GM18519 (cell line): ENCODE measurements around the gene TEAD1.

Source experiments
- ATAC-seq: cut with Tn5 transposase; IDR thresholded peaks from one replicate; pipeline ENCODE4 v1.9.1; 2021; ENCODE audit warnings: mild to moderate bottlenecking, moderate library complexity; ENCODE audit not compliant: unreplicated experiment, low FRiP score

Gene TEAD1

DNA sequence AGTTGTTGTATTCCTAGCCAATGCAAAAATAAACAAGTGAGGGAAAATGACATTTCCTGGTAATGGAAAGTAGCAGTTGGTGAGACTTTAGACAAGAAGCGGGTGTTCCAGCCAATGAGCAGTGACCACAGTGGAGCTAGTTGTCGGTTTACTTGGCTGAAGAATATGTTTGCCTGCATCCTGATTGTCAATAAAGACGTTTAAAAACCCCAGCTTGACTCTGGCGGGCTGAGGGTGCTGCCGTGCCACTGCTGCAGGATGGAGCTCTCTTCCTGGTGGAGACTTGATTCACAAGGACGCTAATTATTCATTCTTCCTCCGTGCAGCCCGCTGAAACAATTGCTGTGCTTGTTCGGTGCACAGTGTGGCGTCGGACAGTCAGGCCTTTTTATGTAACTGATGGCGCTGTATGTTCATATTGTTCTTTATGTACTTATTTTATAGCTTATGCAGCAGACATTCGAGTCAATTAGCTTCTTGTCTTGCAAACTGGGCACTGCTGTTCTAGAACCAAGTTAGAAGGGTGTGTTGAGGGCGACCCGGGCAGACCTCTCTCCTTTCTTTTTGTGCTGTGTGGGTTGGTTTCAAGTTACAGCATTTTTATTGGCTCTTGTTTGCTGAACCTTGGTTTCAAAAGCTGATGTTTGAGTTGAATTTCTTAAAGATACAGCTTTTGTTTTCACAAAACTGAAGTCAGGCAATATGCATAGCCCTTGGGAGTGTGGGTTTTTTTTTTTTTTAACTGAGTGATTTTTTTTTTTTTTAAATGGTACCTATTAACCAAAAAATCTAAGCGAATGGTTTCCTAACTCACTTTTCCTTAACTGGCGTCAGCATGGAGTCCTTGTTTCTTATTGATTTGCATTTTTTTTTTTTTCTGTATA, 153.9 kb downstream of the TEAD1 start:
- peak; percentile 58 for ATAC-seq

GRCh38 chr11:12829131-12829530, 154.9 kb downstream of the TEAD1 start:
- ATAC-seq: no peak

DNA sequence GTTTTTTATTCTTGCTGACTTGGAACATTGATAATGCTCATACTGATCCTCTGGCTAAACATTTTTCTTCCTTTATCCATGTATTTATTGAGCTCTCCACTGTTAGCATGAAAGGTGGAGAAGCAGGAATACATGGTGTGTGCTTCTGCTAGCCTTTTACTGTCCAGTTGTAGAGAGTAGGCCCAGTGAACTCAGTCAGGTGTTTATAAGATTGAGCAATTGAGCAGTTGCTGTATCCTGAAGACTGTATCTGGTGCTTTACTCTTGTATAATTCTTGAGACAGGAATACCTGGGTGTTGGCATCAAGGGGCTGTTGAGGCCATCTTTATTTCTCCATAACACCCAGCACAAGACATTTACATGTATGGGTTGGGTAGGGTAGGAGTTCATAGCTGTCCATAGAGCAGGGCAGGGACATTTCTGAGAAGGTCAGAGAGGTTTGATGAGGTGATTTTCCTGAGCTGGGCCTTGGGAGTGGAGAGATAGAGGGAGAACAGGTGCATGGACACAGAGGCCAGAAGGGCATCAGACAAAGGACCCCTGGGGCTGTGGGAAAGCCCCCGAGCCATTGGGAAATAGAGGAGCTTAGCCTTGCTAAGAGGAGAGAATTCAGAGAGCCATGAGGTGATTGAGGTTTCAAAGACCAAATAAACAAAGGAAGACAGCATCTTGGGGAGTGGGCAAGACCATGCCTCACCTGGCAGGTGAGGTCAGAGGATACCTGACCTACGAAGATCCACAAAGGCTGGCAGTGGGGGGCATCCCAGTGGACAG, 155.5 kb downstream of the TEAD1 start:
- ATAC-seq: no peak

GRCh38 chr11:12831471-12832202, 157.4 kb downstream of the TEAD1 start:
- no peak for ATAC-seq

GRCh38 chr11:12832480-12833224, 158.4 kb downstream of the TEAD1 start:
- ATAC-seq: no peak

- no peak for ATAC-seq
Observed at GRCh38 chr11:12834166-12834565, 159.9 kb downstream of the TEAD1 start.

DNA sequence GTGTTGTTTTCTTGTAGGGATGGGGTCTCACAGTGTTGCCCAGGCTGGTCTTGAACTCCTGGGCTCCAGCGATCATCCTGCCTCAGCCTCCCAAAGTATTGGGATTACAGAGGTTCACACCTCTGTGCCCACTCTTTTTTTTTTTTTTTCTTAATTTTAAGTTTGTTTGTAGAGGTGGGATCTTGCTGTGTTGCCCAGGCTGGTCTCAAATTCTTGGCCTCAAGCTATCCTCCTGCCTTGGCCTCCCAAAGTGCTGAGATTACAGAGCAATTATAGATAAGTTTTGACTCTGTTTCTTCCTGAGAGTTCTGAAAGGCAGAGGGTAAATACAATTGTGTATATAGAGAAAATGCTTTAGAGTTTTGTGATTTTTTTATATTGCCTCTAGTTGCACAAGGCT, 160.4 kb downstream of the TEAD1 start:
- ATAC-seq: no peak

DNA sequence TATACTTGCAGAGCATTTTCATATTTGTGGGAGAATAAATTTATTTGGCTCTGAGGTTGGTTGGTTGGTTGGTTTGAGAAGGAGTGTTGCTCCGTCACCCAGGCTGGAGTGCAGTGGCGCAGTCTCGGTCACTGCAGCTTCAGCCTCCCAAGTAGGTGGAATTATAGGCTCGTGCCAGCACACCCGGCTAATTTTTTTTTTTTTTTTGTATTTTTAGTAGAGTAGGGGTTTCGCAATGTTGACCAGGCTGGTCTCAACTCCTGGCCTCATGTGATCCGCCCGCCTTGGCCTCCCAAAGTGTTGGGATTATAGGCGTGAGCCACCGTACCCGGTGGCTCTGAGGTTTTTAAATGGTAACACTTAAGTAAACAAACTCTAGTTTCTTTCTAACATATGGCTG, 161.1 kb downstream of the TEAD1 start:
- no peak for ATAC-seq

GRCh38 chr11:12838463-12839123, 164.4 kb downstream of the TEAD1 start:
- ATAC-seq: no peak

GRCh38 chr11:12840871-12841660, 166.8 kb downstream of the TEAD1 start:
- ATAC-seq: no peak

GRCh38 chr11:12841946-12842630, 167.9 kb downstream of the TEAD1 start:
- peak; percentile 51 for ATAC-seq

DNA sequence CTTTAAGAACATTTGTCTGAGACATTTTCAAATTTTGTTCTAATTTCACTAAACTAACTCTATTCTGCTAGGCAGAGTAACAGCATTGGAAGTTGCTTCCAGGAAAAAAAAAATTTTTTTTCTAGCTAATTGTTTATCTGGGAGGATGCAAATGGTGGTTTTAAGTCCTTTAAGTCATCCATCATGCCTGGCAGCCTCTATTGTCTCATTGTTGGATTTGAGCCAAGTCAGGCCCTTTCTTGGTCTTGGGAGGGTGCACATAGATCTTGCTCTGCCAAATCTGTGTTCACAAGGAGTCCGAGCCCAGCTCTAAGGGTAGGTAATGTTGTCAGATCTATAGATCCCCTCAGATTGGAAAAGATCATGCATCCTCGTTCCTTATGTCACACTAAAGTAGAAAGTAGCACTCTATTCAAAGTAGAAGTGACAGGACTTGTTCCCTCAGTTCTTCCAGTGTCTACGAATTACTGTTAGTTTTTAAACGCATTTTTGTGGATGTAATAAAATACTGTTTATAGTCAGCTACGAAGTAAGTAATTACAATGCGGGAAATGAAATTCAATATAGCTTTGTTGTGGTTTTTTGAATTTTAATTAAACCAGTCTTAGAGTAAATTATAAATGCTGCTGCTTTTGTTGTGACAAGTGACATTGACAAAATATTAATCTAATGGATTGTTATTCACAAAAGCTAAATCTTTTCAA, 168.9 kb downstream of the TEAD1 start:
- no peak for ATAC-seq

- no peak for ATAC-seq
Observed at GRCh38 chr11:12845163-12845562, 170.9 kb downstream of the TEAD1 start.

DNA sequence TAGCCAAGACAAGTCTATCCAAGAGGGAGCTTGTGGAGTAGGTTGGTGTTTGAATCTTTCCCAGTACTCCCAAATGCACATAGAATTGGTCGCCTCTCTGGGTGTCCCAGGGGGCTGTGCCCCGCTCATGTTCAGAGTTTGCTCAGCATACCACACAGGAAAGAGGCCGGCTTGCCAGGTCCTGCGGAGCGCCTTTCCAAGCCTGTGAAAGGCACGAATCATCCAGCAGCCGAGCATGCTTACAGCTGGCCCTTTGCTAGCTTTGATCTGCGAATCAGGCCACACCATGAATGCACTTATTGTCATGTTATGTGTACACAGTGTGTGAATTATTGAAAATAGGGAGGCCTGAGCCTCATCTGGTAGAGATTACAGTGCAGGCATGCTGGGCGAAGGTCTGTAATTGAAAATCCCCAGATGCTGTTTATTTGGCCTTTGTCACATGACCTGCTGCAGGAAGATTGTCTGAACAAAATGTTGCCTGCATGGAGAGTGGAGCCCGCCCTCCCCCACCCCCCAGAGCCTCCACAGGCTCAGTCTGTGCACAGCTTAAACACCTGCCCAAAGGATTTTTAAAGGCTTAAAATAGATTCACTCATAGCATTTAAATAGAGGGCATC, 171.6 kb downstream of the TEAD1 start:
- no peak for ATAC-seq

DNA sequence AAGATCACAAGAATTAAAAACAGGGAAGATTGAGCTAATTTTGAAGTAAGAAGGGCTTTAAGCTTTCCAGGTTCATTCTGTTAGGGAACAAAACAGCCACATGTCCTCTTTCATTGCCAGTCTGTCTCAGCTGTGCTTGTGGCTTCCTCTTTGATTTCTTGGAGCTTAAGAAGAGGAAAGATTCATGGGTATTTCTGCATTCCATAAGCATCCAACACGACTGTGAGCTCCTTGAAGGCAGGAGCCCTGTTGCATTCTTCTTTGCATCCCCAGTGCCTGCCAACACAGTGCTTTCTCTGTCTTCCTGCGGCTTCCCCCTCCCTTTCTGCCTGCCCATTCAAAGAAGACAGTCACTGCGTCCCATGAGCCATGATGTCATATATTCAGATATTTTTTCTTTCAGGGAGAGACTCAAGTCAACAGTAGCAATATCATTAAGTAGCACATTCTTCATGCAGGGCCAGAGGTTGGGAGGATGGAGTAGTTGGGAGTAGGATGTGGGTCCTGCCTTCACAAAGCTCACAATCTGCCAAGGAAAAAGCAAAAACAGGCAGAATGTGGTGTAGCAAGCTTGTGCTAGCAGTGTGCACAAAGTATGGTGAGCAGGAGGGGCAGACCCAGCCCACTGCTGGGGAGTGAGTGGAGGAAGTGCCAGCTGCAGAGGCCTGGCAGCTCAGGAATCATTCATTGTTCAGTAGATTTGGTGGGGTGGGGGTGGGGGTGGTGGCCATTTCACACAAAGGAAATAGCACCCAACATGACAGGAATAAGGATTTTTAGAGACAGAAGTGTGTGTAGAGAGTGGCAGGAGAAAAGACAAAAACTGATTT, 172.8 kb downstream of the TEAD1 start:
- ATAC-seq: no peak

DNA sequence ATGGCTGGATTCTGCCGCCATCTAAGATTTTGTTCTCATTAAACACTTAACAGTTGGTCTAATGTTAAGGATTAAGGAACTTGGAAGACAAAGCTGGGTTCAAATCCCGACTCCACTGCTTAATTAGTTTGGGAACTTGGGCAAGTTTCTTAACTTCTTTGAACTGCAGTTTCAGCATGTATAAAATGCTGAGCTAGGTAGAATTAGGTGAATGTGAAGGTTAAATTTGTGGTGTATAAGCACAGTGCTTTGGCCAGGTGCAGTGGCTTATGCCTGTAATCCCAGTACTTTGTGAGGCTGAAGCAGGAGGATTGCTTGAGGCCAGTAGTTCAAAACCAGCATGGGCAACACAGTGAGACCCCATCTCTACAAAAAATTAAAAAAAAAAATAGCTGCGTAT, 174.2 kb downstream of the TEAD1 start:
- no peak for ATAC-seq

- no peak for ATAC-seq
Observed at GRCh38 chr11:12853325-12853651, 179.1 kb downstream of the TEAD1 start.
